Mesodermal cell (in vitro differentiated cells): ENCODE results near the gene MICU1.
"Not testable (repeated sequence)": the region's sequence is repeated elsewhere in the genome, so short reads cannot be mapped to it uniquely, and the experiment has no call there.

Experiments
- H3K27ac ChIP-seq: 2 replicates; pipeline ENCODE4 v1.7.0; 2013; ENCODE audit warnings: mild to moderate bottlenecking, low read depth, low read length, moderate library complexity; ENCODE audit not compliant: severe bottlenecking
- H3K36me3 ChIP-seq: 2 replicates; pipeline ENCODE4 v1.7.1; 2013; ENCODE audit warnings: mild to moderate bottlenecking, low read length, moderate library complexity; ENCODE audit not compliant: control insufficient read depth, insufficient read depth
- H3K4me1 ChIP-seq: one replicate; pipeline ENCODE4 v1.7.1; 2013; ENCODE audit warnings: mild to moderate bottlenecking, low read length; ENCODE audit not compliant: insufficient read depth, control insufficient read depth, poor library complexity, severe bottlenecking
- H3K4me3 ChIP-seq: 2 replicates; pipeline ENCODE4 v1.7.0; 2013; ENCODE audit warnings: low read length, control low read depth, mild to moderate bottlenecking; ENCODE audit not compliant: insufficient read depth, poor library complexity, severe bottlenecking; ENCODE audit errors: extremely low read depth
- H3K9me3 ChIP-seq: 2 replicates; pipeline ENCODE4 v1.7.1; 2013; ENCODE audit warnings: mild to moderate bottlenecking, low read length, moderate library complexity; ENCODE audit not compliant: control insufficient read depth
- WGBS, 2 experiments: methylation state at CpG; one replicate each; pipeline ENCODE4 v1.1.5; 2013; ENCODE audit warnings: missing lambda C conversion rate in 2 of 2; ENCODE audit not compliant: insufficient coverage in 2 of 2; 5-methylcytosine and 5-hydroxymethylcytosine counted together

The MICU1 gene

GRCh38 chr10:72654720-72655119 lies 28.8 kb upstream of the MICU1 start:
- H3K4me1 ChIP-seq = no peaks in the 10 kb centered on the region
- no peaks in the 10 kb centered on the region for H3K36me3 ChIP-seq
- H3K9me3 ChIP-seq = no peaks in the 10 kb centered on the region
- H3K27ac ChIP-seq = no peak overlapping the region
- 0% methylated on average over 1 of the region's 3 CpGs; no CpG with 5 or more reads in 1 of the 2 experiments for WGBS, 2 experiments
- no peak overlapping the region for H3K4me3 ChIP-seq

- WGBS, 2 experiments = 76 to 86% methylated on average over 3 of the region's 6 CpGs
- no peak overlapping the region for H3K4me3 ChIP-seq
- no peaks in the 10 kb centered on the region for H3K4me1 ChIP-seq
- no peaks in the 10 kb centered on the region for H3K9me3 ChIP-seq
- no peak overlapping the region for H3K27ac ChIP-seq
- no peaks in the 10 kb centered on the region for H3K36me3 ChIP-seq
Measured at GRCh38 chr10:72653383-72654096, 27.7 kb upstream of the MICU1 start.

GRCh38 chr10:72649291-72649690 lies 23.4 kb upstream of the MICU1 start:
- Histone ChIP-seq H3K27ac (no peak overlapping the region), H3K9me3 (no peaks in the 10 kb centered on the region), H3K36me3 (no peaks in the 10 kb centered on the region), H3K4me1 (no peaks in the 10 kb centered on the region), H3K4me3 (no peak overlapping the region)
- WGBS, 2 experiments = 100% methylated on average over 2 of the region's 5 CpGs; no CpG with 5 or more reads in 1 of the 2 experiments

- H3K9me3 ChIP-seq = no peaks in the 10 kb centered on the region
- H3K27ac ChIP-seq = no peak overlapping the region
- no peak overlapping the region for H3K4me3 ChIP-seq
- no peaks in the 10 kb centered on the region for H3K4me1 ChIP-seq
- WGBS, 2 experiments = 83 to 100% methylated on average over 1 of the region's 1 CpG
- H3K36me3 ChIP-seq = no peaks in the 10 kb centered on the region
Measured at GRCh38 chr10:72648301-72648700, 22.4 kb upstream of the MICU1 start.

- H3K9me3 ChIP-seq, H3K27ac ChIP-seq, H3K4me3 ChIP-seq, H3K36me3 ChIP-seq, H3K4me1 ChIP-seq: not testable (repeated sequence)
- WGBS, 2 experiments = 100% methylated on average over 1 of the region's 3 CpGs; no CpG with 5 or more reads in 1 of the 2 experiments
Measured at GRCh38 chr10:72646971-72647370, 21.1 kb upstream of the MICU1 start.

- Histone ChIP-seq H3K4me3 (no peak overlapping the region), H3K4me1 (no peaks in the 10 kb centered on the region), H3K36me3 (no peaks in the 10 kb centered on the region), H3K9me3 (no peaks in the 10 kb centered on the region), H3K27ac (no peak overlapping the region)
- 100% methylated on average over 1 of the region's 2 CpGs; no CpG with 5 or more reads in 1 of the 2 experiments for WGBS, 2 experiments
Measured at GRCh38 chr10:72645263-72645858, 19.5 kb upstream of the MICU1 start.

GRCh38 chr10:72642318-72642717 lies 16.4 kb upstream of the MICU1 start:
- WGBS, 2 experiments = 83 to 92% methylated on average over 3 to 4 of the region's 5 CpGs
- Histone ChIP-seq H3K4me3 (no peak overlapping the region), H3K4me1 (peaks cover 3% of the 10 kb centered on the region), H3K36me3 (no peaks in the 10 kb centered on the region), H3K9me3 (no peaks in the 10 kb centered on the region), H3K27ac (no peak overlapping the region)

GRCh38 chr10:72639441-72639873 lies 13.6 kb upstream of the MICU1 start:
- no peak overlapping the region for H3K27ac ChIP-seq
- H3K9me3 ChIP-seq = no peaks in the 10 kb centered on the region
- WGBS, 2 experiments = 93 to 97% methylated on average over 2 of the region's 5 CpGs
- H3K4me1 ChIP-seq = peaks cover 3% of the 10 kb centered on the region
- H3K36me3 ChIP-seq = no peaks in the 10 kb centered on the region
- no peak overlapping the region for H3K4me3 ChIP-seq

GRCh38 chr10:72638586-72639440 lies 12.9 kb upstream of the MICU1 start:
- no peaks in the 10 kb centered on the region for H3K36me3 ChIP-seq
- no peak overlapping the region for H3K27ac ChIP-seq
- peaks cover 3% of the 10 kb centered on the region for H3K4me1 ChIP-seq
- no peak overlapping the region for H3K4me3 ChIP-seq
- WGBS, 2 experiments = 100% methylated on average over 1 of the region's 4 CpGs; no CpG with 5 or more reads in 1 of the 2 experiments
- H3K9me3 ChIP-seq = no peaks in the 10 kb centered on the region

GRCh38 chr10:72637398-72637857 lies 11.5 kb upstream of the MICU1 start:
- H3K9me3 ChIP-seq = no peaks in the 10 kb centered on the region
- whole genome bisulfite sequencing, 2 experiments = 74 to 88% methylated on average over 3 of the region's 4 CpGs
- no peak overlapping the region for H3K4me3 ChIP-seq
- H3K27ac ChIP-seq = no peak overlapping the region
- no peaks in the 10 kb centered on the region for H3K36me3 ChIP-seq
- peaks cover 3% of the 10 kb centered on the region for H3K4me1 ChIP-seq
